Keratinocyte (primary cell): ENCODE measurements around the gene MBTD1. TPM values are rescaled to one million over a fixed set of nuclear protein-coding genes. Genes with fewer than 3 reads are reported as not detected.

Experiments
- DNase-seq: peaks from one replicate; pipeline ENCODE4 v3.0.0-alpha.2; 2011; ENCODE audit warnings: low read depth, missing footprints, low spot score
- FAIRE-seq: peaks from 2 replicates; lab custom pipeline; 2011; peaks lifted over from hg19 to GRCh38; lab: Jason Lieb, UNC
- H2AFZ ChIP-seq: 2 replicates; pipeline ENCODE4 v1.6.0; 2012; ENCODE audit warnings: low read length, control low read depth, inconsistent platforms; ENCODE audit not compliant: control insufficient read depth
- H3K27ac ChIP-seq: 2 replicates; pipeline ENCODE4 v1.5.1; 2011; ENCODE audit warnings: low read length; ENCODE audit not compliant: control insufficient read depth, insufficient read depth
- H3K27me3 ChIP-seq: 3 replicates; pipeline ENCODE4 v1.6.0; 2011; ENCODE audit warnings: low read length; ENCODE audit not compliant: control insufficient read depth, insufficient read depth; ENCODE audit errors: extremely low read depth
- H3K36me3 ChIP-seq, 2 experiments: 2 replicates in 1 of 2; 3 replicates in 1 of 2; pipeline ENCODE4 v1.5.1; 2011; ENCODE audit warnings: low read length in 2 of 2, mild to moderate bottlenecking in 1 of 2; ENCODE audit not compliant: control insufficient read depth in 2 of 2, insufficient read depth in 2 of 2; ENCODE audit errors: extremely low read depth in 1 of 2
- H3K4me1 ChIP-seq: 3 replicates; pipeline ENCODE4 v1.5.1; 2011; ENCODE audit warnings: low read length; ENCODE audit not compliant: control insufficient read depth, insufficient read depth; ENCODE audit errors: extremely low read depth
- H3K4me2 ChIP-seq: 3 replicates; pipeline ENCODE4 v1.6.0; 2011; ENCODE audit warnings: low read depth, low read length; ENCODE audit not compliant: control insufficient read depth, insufficient read depth; ENCODE audit errors: extremely low read depth
- H3K4me3 ChIP-seq, 3 experiments: fragments of 200-600 bp in 1 of 3; sonication (generic) in 1 of 3; 2 replicates in 2 of 3; 3 replicates in 1 of 3; pipeline ENCODE4 v1.5.1; 2011 to 2016; ENCODE audit warnings: low read length in 3 of 3, mild to moderate bottlenecking in 3 of 3, control low read depth in 2 of 3, inconsistent platforms in 1 of 3, low read depth in 1 of 3, mixed read lengths in 1 of 3, mixed run types in 1 of 3, moderate library complexity in 1 of 3; ENCODE audit not compliant: control insufficient read depth in 2 of 3, insufficient read depth in 2 of 3; ENCODE audit errors: extremely low read depth in 1 of 3
- H3K79me2 ChIP-seq: 2 replicates; pipeline ENCODE4 v1.6.0; 2012; ENCODE audit warnings: low read length; ENCODE audit not compliant: control insufficient read depth, insufficient read depth
- H3K9ac ChIP-seq: 3 replicates; pipeline ENCODE4 v1.6.0; 2011; ENCODE audit warnings: low read length; ENCODE audit not compliant: control insufficient read depth, insufficient read depth; ENCODE audit errors: extremely low read depth
- H3K9me1 ChIP-seq: 3 replicates; pipeline ENCODE4 v1.6.0; 2011; ENCODE audit warnings: low read length; ENCODE audit not compliant: control insufficient read depth, insufficient read depth; ENCODE audit errors: extremely low read depth
- H3K9me3 ChIP-seq: 2 replicates; pipeline ENCODE4 v1.5.1; 2012; ENCODE audit warnings: low read depth, low read length; ENCODE audit not compliant: control insufficient read depth
- H4K20me1 ChIP-seq: 3 replicates; pipeline ENCODE4 v1.6.0; 2011; ENCODE audit warnings: low read length; ENCODE audit not compliant: control insufficient read depth, insufficient read depth; ENCODE audit errors: extremely low read depth
- EZH2 ChIP-seq: IDR thresholded peaks from one replicate; pipeline ENCODE4 v1.6.1; 2012; ENCODE audit warnings: inconsistent platforms, mild to moderate bottlenecking, low read length, moderate library complexity
- dilution Hi-C: fragments of 300-500 bp; cut with MboI; formaldehyde crosslinking; loops from one replicate; pipeline ENCODE4 v1.7.0; 2020; ENCODE audit warnings: low sequenced_read_pairs; ENCODE audit not compliant: extremely low pct_ligation_motif_present
- polyA plus RNA-seq, 5 experiments: library from polyadenylated mRNA; depleted of rRNA in 3 of 5; stranded (reverse) in 3 of 5; stranded (forward) in 1 of 5; unstranded in 1 of 5; fragments of >200 nt; gene quantifications; 1 replicate in 1 of 5; 2 replicates in 3 of 5; 3 replicates in 1 of 5; pipeline versions ENCODE4 v1.2.1 to v1.2.3, GENCODE V29; 2011 to 2012; ENCODE audit warnings: missing spikeins in 2 of 5, low read depth in 1 of 5, low replicate concordance in 1 of 5

The MBTD1 gene
- polyA plus RNA-seq, 1 donor (not counting 4 experiments of a cell fraction or from before 2014, with no cell fraction given) = 7.0 TPM

GRCh38 chr17:51128076-51128475 lies 131.8 kb downstream of the MBTD1 start:
- H3K9me3 ChIP-seq = no peaks in the 10 kb centered on the region
- H3K9ac ChIP-seq = no peak overlapping the region
- DNase-seq = no peak
- H3K79me2 ChIP-seq = no peaks in the 10 kb centered on the region
- H3K27me3 ChIP-seq = no peaks in the 10 kb centered on the region
- no peak for TF ChIP-seq EZH2
- no peak overlapping the region for H3K27ac ChIP-seq
- H3K4me2 ChIP-seq = no peak overlapping the region
- H3K36me3 ChIP-seq = no peaks in the 10 kb centered on the region
- H4K20me1 ChIP-seq = no peaks in the 10 kb centered on the region
- no peak for FAIRE-seq
- dilution Hi-C loops = no loop called here
- H2AFZ ChIP-seq = no peak overlapping the region
- no peaks in the 10 kb centered on the region for H3K9me1 ChIP-seq
- no peak overlapping the region for H3K4me3 ChIP-seq
- H3K4me1 ChIP-seq = no peaks in the 10 kb centered on the region

Other genes starting within 250 kb of the MBTD1 start
- 34.6 to 43.1 TPM (median 36.7 TPM) in 3 replicates for gene SPAG9, start 139.2 kb downstream of the MBTD1 start, polyA plus RNA-seq
- gene NME1, start 106.5 kb downstream of the MBTD1 start, polyA plus RNA-seq = 246 to 381 TPM (median 357 TPM) in 3 replicates
- gene NME2, start 93.6 kb downstream of the MBTD1 start, polyA plus RNA-seq = 902 to 1,260 TPM (median 1,116 TPM) in 3 replicates
- gene UTP18, start 497 bp upstream of the MBTD1 start, polyA plus RNA-seq = 21.1 to 42.7 TPM (median 27.5 TPM) in 3 replicates